Motor neuron (in vitro differentiated cells): ENCODE results near the gene MICB. TPM values are rescaled to one million over a fixed set of nuclear protein-coding genes. Genes with fewer than 3 reads are reported as not detected.
"Not testable (repeated sequence)": the region's sequence is repeated elsewhere in the genome, so short reads cannot be mapped to it uniquely, and the experiment has no call there.

Experiments used
- ATAC-seq, 8 experiments: fragments of 200-7000 bp; cut with Tn5 transposase; replicated peaks in 6 of 8; 2 replicates each; pipeline ENCODE4 v1.8.0; 2021; ENCODE audit warnings: mild to moderate bottlenecking in 8 of 8, moderate library complexity in 8 of 8
- H3K27ac ChIP-seq, 2 donors: fragments of 250-450 bp; sonication (Bioruptor Pico); 2 replicates each; pipeline ENCODE4 v1.9.0; 2021; ENCODE audit warnings: antibody characterized with exemption in 2 of 2, mild to moderate bottlenecking in 2 of 2, moderate library complexity in 1 of 2
- H3K4me1 ChIP-seq, 2 donors: fragments of 250-450 bp; sonication (Bioruptor Pico); replicated peaks in 1 of 2; 2 replicates each; pipeline ENCODE4 v1.6.1; 2021; ENCODE audit warnings: antibody characterized with exemption in 2 of 2, mild to moderate bottlenecking in 2 of 2, moderate library complexity in 1 of 2
- H3K4me3 ChIP-seq, 5 donors: fragments of 250-450 bp; sonication (Bioruptor Pico); 2 replicates each; pipeline ENCODE4 v1.9.0; 2021; ENCODE audit warnings: antibody characterized with exemption in 5 of 5, mild to moderate bottlenecking in 5 of 5, moderate library complexity in 4 of 5
- WGBS, 10 experiments: fragments of 450-650 bp; shearing (Covaris generic); methylation state at CpG; one replicate each; pipeline ENCODE4 v1.0.0; 2022; 5-methylcytosine and 5-hydroxymethylcytosine counted together
- in situ Hi-C, 9 experiments: fragments of 400-800 bp; cut with MboI; loops; one replicate each; pipeline ENCODE4 v1.15.0; 2021; ENCODE audit warnings: low sequenced_read_pairs in 9 of 9, low pct_unique_long_range_greater_than_20kb in 2 of 9; ENCODE audit not compliant: unreplicated experiment in 9 of 9
- total RNA-seq, 8 experiments: library from RNA; unstranded; fragments of 300-600 nt; gene quantifications; 2 replicates each; pipeline versions ENCODE4 v1.2.3 to v1.2.4, GENCODE V29; 2022

MICB gene
- total RNA-seq, 8 experiments from 2014 or later: 0.49 to 4.2 (median 1.9) TPM; not detected in 1

- no peak overlapping the region for H3K27ac ChIP-seq
- in situ Hi-C loops: no loop called here
- no peak overlapping the region for H3K4me3 ChIP-seq
- WGBS, 10 experiments: 17 to 100% (median 85%) methylated on average over 1 to 5 of the region's 5 CpGs; no CpG with 5 or more reads in 2 of the 10 experiments
- no peak for ATAC-seq
- no peaks in the 10 kb centered on the region for H3K4me1 ChIP-seq
Measured at GRCh38 chr6:31479151-31479932, 18.6 kb upstream of the MICB start.

GRCh38 chr6:31479933-31480535, 17.9 kb upstream of the MICB start:
- no peak overlapping the region for H3K4me3 ChIP-seq
- ATAC-seq: no peak
- in situ Hi-C loops: no loop called here

GRCh38 chr6:31480574-31480973, 17.4 kb upstream of the MICB start:
- no peak for ATAC-seq
- no peak overlapping the region for H3K27ac ChIP-seq
- WGBS, 10 experiments: 72 to 87% (median 75%) methylated on average over 3 to 10 of the region's 11 CpGs; no CpG with 5 or more reads in 4 of the 10 experiments

More at GRCh38 chr6:31479933-31480535, 17.9 kb upstream of the MICB start:
- Histone ChIP-seq H3K4me1 (no peaks in the 10 kb centered on the region), H3K27ac (no peak overlapping the region)
- 0 to 70% (median 52%) methylated on average over 1 to 3 of the region's 3 CpGs; no CpG with 5 or more reads in 3 of the 10 experiments for WGBS, 10 experiments

GRCh38 chr6:31483392-31483791, 14.6 kb upstream of the MICB start:
- Histone ChIP-seq H3K4me1 (no peaks in the 10 kb centered on the region), H3K4me3 (no peak overlapping the region), H3K27ac (no peak overlapping the region)
- in situ Hi-C loops: no loop called here
- no peak for ATAC-seq
- 38 to 100% (median 76%) methylated on average over 1 to 2 of the region's 2 CpGs for whole genome bisulfite sequencing, 10 experiments

More at GRCh38 chr6:31480574-31480973, 17.4 kb upstream of the MICB start:
- Histone ChIP-seq H3K4me3 (no peak overlapping the region), H3K4me1 (no peaks in the 10 kb centered on the region)
- in situ Hi-C loops: no loop called here

- no peaks in the 10 kb centered on the region for H3K4me1 ChIP-seq
- peak in 2 of 8 experiments; percentile 46 to 69 for ATAC-seq
- in situ Hi-C loops: no loop called here
- H3K4me3 ChIP-seq: no peak overlapping the region
- WGBS, 10 experiments: 43 to 100% (median 87%) methylated on average over 1 of the region's 1 CpG; no CpG with 5 or more reads in 2 of the 10 experiments
- H3K27ac ChIP-seq: no peak overlapping the region
Measured at GRCh38 chr6:31485055-31485454, 12.9 kb upstream of the MICB start.

- peak in 5 of 8 experiments; percentile 16 to 84 (median 60) for ATAC-seq
- H3K4me1 ChIP-seq, in situ Hi-C loops, H3K4me3 ChIP-seq, H3K27ac ChIP-seq: not testable (repeated sequence)
- WGBS, 10 experiments: no CpG with 5 or more reads among the region's 9 CpGs
Measured at GRCh38 chr6:31486065-31486837, 11.7 kb upstream of the MICB start.

GRCh38 chr6:31487674-31488073, 10.3 kb upstream of the MICB start:
- in situ Hi-C loops, H3K27ac ChIP-seq: not testable (repeated sequence)
- 26 to 100% (median 60%) methylated on average over 1 to 3 of the region's 6 CpGs; no CpG with 5 or more reads in 7 of the 10 experiments for WGBS, 10 experiments

GRCh38 chr6:31489086-31489485, 8.9 kb upstream of the MICB start:
- WGBS, 10 experiments: 50 to 86% (median 80%) methylated on average over 1 to 4 of the region's 4 CpGs; no CpG with 5 or more reads in 2 of the 10 experiments
- Histone ChIP-seq H3K4me1 (no peaks in the 10 kb centered on the region), H3K4me3 (no peak overlapping the region), H3K27ac (no peak overlapping the region)
- no peak for ATAC-seq
- in situ Hi-C loops: no loop called here

More at GRCh38 chr6:31487674-31488073, 10.3 kb upstream of the MICB start:
- not testable (repeated sequence) for H3K4me1 ChIP-seq, H3K4me3 ChIP-seq, ATAC-seq

GRCh38 chr6:31490115-31490873, 7.7 kb upstream of the MICB start:
- no peaks in the 10 kb centered on the region for H3K4me1 ChIP-seq
- no peak overlapping the region for H3K4me3 ChIP-seq
- H3K27ac ChIP-seq: no peak overlapping the region
- in situ Hi-C loops: no loop called here
- no peak for ATAC-seq
- 33 to 100% (median 71%) methylated on average over 1 to 6 of the region's 16 CpGs; no CpG with 5 or more reads in 6 of the 10 experiments for WGBS, 10 experiments

GRCh38 chr6:31493550-31493874, 4.4 kb upstream of the MICB start:
- peak overlapping the region in 3 of 5 donors; percentile 39 to 56 (median 49) for H3K4me3 ChIP-seq
- ATAC-seq, H3K4me1 ChIP-seq, in situ Hi-C loops, H3K27ac ChIP-seq: not testable (repeated sequence)
- 0 to 14% (median 0%) methylated on average over 1 to 2 of the region's 2 CpGs; no CpG with 5 or more reads in 1 of the 10 experiments for WGBS, 10 experiments

GRCh38 chr6:31493875-31494694, 3.9 kb upstream of the MICB start:
- H3K27ac ChIP-seq: no peak overlapping the region
- peak overlapping the region; percentile 26 to 56 (median 39) for H3K4me3 ChIP-seq
- 0 to 9% (median 1%) methylated on average over 1 to 32 of the region's 58 CpGs; no CpG with 5 or more reads in 2 of the 10 experiments for WGBS, 10 experiments
- in situ Hi-C loops: no loop called here
- peaks cover 4% of the 10 kb centered on the region in 2 donors for H3K4me1 ChIP-seq
- ATAC-seq: peak; percentile 66 to 94 (median 90)

GRCh38 chr6:31495580-31495979, 2.4 kb upstream of the MICB start:
- in situ Hi-C loops: no loop called here
- Histone ChIP-seq H3K27ac (no peak overlapping the region), H3K4me3 (no peak overlapping the region), H3K4me1 (peaks cover 4% of the 10 kb centered on the region in 2 donors)
- 19 to 100% (median 80%) methylated on average over 1 to 2 of the region's 2 CpGs; no CpG with 5 or more reads in 3 of the 10 experiments for WGBS, 10 experiments
- no peak for ATAC-seq
